GM19328 (cell line): ENCODE data around the gene ABCD1.
"Not testable (repeated sequence)": the region's sequence is repeated elsewhere in the genome, so short reads cannot be mapped to it uniquely, and the experiment has no call there.

Experiments used
- ATAC-seq: cut with Tn5 transposase; IDR thresholded peaks from one replicate; pipeline ENCODE4 v1.9.1; 2021; ENCODE audit warnings: mild to moderate bottlenecking, moderate library complexity; ENCODE audit not compliant: unreplicated experiment

Gene ABCD1

DNA sequence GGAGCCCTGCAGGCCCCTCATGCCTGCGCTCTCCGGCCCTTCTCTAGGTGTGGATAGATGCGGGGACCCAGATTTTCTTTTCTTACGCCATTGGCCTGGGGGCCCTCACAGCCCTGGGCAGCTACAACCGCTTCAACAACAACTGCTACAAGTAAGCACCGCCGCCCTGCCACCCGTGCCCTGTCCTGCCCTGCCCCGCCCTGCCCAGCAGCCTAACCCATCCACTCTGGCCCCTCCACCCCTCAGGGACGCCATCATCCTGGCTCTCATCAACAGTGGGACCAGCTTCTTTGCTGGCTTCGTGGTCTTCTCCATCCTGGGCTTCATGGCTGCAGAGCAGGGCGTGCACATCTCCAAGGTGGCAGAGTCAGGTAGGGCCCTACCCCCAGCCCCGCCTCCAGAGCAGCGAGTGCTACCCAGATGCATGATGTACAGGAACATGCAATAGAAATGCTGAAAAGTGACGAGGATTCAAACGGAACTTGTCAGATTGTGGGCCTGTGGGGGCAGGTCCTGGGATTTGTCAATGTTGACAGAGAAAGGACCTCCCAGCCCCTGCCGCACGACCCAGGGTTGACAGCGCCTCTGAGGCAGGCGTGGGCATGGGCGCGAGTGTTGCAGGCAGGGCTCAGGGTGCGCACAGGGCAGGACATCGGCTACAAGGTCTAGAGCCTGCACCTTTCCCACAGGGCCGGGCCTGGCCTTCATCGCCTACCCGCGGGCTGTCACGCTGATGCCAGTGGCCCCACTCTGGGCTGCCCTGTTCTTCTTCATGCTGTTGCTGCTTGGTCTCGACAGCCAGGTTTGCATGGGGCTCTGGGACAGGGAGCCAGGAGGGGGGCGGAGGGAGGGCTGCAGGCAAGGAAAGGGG lies 31.2 kb upstream of the ABCD1 start:
- no peak for ATAC-seq

DNA sequence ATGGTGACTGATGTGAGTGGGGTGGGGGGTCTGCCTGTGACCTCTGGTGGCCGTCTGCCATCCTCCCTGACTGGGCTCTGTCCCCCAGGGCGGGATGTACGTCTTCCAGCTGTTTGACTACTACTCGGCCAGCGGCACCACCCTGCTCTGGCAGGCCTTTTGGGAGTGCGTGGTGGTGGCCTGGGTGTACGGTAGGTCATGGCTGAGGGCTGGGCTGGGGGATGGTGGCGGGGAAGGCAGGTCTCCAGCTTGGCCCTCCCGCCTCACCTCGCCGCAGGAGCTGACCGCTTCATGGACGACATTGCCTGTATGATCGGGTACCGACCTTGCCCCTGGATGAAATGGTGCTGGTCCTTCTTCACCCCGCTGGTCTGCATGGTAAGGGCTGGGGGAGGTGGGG lies 30.4 kb upstream of the ABCD1 start:
- ATAC-seq = not testable (repeated sequence)

DNA sequence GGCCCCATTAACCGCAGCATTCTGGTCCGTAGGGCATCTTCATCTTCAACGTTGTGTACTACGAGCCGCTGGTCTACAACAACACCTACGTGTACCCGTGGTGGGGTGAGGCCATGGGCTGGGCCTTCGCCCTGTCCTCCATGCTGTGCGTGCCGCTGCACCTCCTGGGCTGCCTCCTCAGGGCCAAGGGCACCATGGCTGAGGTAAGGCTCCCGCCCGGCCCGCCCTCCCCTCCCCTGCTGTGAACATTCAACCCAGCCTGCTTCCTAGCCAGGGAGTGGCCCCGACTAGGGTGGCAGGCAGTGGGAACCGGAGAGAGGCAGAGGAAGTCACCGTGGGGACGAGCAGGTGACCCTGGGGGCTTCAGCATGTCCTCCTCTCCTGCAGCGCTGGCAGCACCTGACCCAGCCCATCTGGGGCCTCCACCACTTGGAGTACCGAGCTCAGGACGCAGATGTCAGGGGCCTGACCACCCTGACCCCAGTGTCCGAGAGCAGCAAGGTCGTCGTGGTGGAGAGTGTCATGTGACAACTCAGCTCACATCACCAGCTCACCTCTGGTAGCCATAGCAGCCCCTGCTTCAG lies 29.9 kb upstream of the ABCD1 start:
- ATAC-seq = no peak

DNA sequence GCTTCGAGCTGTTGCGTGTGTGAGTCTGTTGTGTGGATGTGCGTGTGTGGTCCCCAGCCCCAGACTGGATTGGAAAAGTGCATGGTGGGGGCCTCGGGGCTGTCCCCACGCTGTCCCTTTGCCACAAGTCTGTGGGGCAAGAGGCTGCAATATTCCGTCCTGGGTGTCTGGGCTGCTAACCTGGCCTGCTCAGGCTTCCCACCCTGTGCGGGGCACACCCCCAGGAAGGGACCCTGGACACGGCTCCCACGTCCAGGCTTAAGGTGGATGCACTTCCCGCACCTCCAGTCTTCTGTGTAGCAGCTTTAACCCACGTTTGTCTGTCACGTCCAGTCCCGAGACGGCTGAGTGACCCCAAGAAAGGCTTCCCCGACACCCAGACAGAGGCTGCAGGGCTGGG lies 28.6 kb upstream of the ABCD1 start:
- ATAC-seq = no peak

DNA sequence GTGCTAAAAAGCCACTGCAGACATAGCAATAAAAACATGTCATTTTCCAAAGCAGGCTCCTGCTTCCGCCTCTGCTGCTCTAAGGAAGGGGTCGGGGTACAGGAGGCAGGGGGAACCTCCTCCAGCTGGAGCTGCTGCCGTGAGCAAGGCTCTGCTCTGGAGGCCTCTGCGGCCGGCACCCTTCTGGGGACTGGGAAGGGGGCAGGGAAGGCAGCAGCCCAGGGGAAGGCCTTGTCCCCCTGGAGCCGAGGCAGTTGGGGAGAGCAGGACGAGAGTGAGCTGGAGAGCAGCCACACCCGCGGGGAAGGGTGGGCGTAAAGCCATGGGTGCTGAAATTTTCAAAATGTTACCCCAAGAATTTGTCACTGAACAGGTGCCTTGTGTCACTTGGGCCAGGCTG lies 28.1 kb upstream of the ABCD1 start:
- ATAC-seq = not testable (repeated sequence)

DNA sequence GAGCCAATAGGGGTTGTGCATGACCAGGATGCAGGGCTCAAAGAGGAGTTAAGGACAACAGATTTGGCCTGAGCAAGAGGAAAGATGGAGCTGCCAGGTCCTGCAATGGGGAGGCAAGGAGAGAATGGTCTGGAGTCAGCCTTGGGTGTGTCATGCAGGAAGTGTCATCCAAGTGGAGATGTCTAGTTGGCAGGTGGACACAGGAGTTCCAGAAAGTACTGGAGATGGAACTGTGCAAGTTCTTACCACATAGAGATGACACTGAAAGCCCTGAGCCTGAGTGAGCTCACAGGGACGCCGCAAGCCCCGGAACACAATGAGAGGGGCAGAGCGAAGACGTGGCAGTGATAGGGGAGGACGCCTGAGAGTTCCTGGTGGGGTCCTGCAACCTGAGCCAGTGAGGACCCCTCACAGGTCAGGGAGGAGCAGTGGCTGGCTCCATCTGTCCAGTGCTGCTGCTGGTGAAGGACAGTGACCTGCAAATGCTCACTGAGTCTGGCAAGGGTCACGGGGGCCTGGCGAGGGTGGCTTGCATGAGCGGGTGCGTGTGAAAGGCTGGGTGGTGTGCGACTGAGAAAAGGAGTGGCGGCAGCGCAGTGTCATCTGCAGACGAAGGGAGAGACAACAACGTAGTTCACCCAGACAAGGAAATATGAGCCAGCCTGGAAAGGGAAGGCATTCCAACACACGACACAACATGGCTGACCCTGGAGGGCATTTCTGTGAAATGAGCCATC lies 27.5 kb upstream of the ABCD1 start:
- ATAC-seq = not testable (repeated sequence)

DNA sequence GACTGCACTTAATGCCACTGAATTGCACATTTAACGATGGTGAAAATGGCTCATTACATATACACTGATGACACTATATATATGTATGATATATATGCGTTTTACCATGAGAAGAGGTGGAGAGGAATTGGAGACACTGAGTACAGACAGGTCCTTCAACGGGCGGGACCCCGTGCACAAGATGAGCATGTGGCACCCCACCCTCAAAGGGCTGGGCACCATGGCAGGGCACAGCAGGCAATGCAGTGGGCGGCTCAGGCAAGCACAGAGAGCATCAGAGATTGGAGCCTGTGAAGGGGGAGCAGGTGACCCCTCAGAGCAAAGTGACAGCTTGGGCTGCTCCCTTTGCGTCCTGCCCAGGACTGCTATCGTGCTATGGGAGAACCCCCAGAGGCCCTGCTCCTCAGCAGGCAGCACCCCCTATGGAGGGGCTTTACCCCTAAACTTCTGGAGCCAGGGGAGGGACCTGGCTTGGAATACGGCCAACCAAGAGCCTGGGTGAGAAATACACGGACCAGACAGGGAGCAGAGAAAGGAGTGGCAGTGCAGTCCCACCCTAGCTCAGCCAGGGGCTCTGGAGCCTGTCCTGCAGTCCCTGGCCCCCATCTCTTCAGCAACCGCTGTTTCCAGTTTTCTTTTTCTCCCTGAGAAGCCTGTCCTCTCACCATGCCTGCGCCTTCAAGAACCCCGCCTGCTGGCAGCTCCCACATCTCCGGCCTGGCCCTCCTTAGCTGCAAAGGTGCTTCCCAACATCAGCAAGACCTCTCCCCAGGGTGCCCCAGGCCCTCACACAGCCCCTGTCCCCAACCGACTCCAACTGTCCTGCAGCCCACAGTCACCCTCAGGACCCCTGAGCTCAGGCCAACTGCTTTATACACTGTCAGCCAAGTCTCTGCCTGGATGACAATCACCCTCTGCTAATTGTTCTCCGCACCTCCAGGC lies 26.5 kb upstream of the ABCD1 start:
- no peak for ATAC-seq

DNA sequence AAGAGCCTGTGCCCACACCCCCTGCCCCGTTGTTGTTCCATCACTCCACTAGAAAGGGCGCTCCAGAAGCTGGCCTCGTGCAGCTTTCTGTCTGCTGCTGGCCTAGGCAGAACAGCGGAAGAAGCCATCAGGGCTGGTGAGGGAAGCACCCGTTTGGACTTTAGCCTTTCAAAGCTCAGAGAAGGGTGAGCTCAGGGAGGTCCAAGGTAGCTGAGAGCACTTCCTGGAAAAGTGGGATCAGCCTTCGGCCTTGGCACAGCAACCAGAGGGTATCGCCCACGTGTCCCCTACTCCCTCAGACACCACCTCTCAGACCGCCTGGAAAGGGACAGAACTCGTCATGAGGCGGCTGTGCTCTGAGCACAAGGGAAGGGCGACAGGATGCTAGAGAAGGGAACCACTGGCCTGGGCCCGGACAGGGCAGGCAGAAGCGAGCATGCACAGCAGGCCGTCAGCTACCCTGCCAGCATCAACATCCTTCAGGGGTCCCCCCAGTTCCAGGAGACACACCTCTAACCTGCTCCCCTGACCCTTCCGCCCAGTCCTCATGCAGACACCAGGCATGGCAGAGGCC lies 25.4 kb upstream of the ABCD1 start:
- not testable (repeated sequence) for ATAC-seq

DNA sequence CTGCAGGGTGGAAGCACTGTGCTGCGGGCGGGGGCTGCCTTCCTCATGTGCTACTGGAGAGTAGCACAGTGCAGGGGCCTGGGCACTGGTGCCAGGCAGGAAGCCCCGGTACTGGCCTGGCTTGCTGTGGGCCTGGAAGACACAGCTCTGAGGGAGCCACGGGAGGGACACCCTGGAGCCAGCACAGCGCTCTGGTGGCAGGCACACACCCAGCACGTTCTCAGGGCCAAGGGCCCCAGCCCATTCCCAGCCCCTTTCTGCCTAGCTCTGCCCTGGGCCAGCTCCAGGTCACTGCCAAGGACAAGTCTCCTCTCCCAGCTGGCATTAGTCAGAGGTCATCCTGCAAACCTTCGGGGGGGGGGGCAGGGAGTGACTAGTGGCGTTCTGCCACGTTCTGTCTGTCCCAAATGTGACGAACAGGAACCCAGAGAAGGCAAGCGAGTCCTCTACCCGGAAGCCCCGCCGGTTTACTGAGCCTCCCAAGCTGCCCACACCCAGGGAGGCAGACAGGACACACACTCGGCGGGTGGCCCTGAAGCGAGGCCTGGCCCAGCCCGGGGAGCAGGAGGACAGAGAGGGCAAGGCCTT lies 24.8 kb upstream of the ABCD1 start:
- ATAC-seq = not testable (repeated sequence)

DNA sequence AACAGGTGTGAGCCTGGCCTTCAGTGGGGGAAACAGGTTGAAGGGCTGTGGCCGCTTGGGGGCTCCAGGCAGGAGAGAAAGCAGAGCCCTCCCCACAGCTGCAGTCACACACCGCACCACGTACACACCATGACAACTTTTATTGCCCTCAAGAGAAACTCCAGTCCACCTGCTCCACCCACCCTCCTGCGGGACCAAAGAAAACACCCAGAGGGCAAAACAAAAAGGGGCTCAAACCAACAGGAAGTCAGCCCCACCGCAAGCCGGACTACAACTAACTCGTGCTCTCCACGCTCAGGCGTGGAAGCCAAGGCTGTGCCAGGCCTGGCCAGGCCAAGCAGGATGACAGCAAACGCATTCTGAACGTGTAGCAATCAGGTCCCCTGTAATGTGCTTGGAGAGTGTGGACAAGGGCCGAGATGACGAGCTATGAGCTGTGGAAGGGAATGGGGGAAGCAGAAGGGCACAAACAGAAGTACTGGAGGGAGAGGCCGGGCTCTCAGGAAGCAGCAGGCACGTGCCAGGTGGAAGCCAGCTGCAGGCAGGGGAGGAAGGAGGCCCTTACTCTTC lies 24.2 kb upstream of the ABCD1 start:
- no peak for ATAC-seq

DNA sequence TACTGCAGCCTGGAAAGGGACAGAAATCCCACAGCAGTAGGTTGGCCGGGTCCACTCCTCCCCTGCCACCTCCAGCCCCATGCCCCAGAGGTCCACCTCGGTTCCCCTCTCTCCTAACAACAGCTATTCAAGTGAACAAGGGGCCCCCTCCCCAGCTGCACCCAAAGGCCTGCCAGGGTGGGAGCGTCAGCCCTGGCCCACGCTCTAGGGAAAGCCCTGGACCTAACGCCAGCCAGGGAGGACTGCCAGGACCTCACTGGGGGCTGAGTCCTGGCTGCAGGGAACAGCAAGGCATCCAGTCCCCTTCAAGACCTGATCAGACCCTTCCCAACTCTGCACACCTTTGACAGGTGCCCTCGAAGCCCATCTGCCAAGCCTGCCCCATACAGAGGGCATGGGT lies 23.7 kb upstream of the ABCD1 start:
- no peak for ATAC-seq

DNA sequence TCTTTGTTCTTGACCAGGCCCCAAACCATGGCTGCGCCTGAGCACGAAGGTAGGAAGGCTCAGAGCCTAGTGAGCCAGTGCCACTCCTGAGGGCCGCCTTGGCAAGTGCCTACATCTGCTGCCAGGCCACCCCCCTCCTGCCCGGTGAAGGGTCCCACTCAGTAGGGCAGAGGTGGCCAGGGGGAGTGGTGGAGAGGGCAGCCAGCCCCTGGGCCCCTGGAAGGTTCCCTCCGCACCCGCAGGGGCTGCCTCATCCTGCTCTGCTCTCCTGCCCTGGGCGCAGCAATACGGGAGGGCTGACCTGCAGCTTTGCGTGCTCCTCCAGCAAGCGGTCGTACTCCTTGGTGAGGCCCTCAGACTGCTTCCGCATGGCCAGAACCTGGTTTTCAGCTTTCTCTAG lies 22.9 kb upstream of the ABCD1 start:
- ATAC-seq = no peak

DNA sequence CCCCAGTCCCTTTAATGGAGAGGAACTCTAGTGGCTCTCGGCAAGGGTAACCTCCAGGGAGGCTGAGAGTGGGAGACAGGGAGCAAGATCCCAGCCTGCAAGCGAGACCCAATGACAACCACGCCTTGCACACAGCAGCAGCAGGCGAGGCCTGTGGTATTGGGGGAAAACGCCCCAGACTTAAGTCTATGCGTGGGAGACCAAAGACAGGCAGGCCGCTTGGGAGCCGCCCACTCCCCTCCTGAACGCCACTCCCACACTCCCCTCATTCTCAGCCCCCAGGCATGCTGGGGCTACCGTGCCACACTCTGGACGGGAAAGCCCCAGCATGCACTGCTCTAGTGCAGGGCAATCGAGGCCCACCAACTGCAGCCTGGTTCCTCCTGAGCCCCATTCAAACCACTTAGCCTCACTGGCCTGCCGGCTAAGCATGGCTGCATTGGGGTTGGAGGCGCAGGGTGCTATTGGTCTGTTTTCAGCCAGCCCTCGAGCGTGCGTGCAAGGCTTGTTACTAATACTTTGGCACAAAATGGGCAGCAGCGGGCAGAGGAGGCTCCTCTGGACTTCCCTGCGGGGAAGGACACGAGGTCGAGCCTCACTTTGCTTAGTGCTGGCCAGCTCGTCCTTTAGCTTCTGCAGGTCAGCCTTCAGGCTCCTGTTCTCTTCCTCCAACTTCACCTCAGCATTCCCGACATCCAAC lies 22.2 kb upstream of the ABCD1 start:
- ATAC-seq = no peak

DNA sequence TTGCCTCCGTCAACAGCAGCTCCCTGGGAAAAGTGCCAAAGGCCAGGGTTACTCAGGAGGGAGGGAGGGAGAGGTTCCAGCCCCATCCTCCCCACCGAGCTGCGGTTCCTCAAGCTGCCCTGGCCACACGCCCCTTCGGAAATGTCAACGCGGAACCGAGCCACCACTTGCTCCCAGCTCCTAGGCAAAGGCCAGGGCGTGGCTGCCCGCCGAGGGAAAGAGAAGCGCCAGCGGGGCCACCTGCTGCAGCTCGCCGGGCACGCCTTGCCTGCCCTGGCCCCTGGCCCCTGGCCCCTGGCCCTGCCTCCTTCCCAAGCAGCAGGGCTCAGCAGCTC lies 21.7 kb upstream of the ABCD1 start:
- ATAC-seq = no peak

DNA sequence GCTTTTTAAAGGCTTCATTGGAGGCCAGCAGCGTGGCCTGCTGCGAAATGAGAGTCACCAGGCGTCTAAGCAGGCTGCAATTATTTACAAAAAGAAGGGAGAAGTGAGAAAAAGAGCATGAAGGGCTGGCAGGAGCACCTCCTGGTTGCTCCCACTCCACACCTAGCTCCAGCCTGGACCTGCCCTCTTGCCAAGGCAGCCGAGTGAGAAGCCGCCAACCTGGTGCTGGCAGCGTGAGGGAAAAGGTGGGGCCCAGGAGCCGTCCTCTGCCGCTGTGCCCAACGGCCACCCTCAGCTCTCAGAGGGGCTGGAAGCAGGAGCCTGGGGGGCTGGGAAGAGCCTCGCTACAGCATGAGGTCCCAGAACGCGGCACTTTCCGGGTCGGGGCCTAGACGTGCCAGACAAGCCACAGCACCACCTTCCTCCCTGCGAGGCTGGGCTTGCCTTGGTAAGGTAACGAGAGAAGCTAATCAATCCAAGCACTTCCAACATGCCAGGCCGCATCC lies 20.6 kb upstream of the ABCD1 start:
- ATAC-seq = no peak

DNA sequence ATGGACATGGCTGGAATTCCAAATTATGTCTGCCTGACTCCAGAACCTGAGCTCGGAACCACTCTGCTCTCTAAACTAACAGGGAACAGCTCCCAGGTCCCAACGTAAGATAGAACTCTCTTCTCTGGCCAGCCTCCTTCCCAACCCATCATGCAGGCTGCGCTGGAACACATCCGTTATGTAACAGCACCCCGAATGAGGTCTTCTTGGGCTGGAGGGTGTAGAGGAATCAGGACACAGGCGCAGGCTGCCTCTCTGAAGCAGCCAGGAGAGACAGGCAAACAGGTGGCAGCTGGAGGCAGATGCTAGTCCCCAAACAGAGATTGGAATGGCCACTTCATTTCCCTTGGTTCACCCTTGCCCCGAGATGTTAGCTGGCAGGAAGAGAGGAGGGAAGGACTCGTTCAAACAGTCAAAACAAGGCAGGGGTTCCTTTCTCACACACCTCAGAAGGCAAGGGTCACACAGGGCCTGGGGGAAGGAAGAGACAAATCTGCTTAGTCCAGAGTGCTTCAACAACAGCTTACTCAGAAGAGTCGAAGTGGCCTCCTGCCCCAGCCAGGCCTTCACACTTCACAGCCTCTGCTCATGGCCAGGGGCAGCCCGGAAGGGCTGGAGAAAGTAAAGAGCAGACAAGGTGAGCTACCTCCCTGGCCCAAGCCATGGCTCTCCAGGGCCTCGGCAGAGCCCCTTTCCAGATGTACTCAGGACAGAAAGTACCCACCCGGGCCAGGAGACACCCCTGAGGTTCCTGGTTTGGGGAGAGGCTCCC lies 19.8 kb upstream of the ABCD1 start:
- ATAC-seq = not testable (repeated sequence)

DNA sequence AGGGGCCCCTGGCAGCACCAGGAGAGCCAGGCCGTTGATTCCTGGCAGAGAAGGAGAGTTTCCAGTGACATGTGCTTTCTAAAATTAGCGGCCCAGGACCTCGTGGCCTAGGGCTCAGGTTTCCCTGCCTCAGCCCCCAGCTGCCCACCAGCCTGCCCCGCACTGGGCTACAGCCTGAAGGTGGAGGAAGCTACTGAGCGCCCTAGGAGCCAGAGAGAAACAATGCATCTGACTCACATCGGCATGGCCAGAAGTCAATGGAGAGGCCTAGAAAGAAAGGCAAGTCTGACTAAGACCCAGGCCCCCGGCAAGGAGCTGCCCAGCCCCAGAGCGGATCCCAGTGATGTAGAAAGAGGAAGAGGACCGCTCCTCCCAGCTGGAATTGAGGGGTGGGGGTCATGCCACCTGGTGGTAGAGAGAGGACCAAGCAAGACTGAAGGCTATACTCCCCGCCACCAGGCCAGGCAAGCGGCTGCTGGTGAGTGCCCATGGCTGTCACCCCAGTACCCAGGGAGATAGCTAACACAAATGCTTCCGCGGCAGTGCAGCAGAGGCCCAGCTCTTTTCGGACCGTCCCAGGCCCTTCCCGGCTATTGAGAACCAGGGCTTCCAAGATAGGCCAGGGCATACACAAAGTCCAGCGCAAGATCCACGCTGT lies 19.1 kb upstream of the ABCD1 start:
- not testable (repeated sequence) for ATAC-seq

DNA sequence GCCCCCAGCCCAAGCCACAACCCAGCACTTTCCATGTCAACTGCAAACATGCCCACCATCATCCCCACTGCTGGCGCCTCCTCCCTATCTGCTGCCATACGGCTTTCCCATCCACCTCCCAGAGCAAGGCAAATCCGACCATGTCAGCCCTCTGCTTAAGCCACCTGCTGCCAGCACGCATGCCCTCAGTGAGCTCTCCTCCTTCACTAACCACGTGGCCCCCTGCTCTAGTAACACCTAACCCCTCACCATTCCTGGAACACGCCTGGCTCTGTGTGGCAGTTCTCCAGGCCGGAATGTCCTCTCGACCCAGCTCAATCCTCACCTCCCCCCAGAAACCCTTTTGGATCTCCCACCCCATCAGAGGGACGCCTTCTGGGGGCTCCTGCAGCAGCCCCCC lies 17.9 kb upstream of the ABCD1 start:
- no peak for ATAC-seq
